Measurements from ENCODE around the gene NFIB.

Gene NFIB

DNA sequence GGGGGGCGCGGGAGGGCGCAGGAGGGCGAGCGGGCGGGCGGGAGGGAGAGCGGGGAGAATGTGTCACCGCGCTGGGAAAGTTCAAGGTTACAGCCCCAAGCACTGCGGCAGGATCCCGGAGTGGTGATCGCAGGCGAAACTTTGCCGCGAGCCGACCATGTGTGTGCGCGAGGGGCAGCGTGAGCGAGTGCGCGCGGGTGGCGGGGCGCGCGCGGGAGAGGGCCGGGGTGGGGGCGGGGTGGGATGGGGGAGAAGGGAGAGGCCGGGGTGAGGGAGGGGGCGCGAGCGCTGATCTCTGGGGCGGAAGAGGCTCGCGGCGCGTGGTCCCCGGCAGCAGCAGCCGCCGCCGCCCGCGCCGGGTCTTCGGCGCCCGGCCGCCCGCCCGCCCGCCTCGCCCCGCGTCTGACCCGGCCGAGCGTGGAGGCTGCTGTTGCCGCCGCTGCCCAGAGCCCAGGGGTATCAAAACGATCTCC is at the start of gene NFIB:
Gene NFIB, minus strand, starts transcription at position 191 of the 473 bp plus-strand sequence. CDS start 630 bp downstream, outside the sequence.
- no peak for DNase-seq

DNA sequence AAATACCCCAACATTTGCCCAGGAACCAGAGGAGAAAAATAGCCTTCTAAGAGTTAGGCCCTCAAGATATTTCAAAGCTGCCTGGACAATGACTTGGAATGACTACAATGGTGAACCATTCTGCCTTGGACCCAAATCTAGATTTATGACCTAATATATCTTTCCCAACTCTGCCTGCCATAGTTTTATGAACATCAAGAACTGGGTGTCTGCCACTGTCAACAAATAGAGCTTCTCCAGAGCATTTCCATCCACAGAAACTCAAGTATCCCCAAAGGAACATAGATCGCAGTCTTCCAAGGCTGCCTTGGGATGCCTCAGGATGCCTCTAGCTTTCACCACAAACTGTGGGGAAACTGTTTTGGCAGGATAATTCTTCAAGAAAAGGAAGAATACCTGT is 48.2 kb upstream of the NFIB start:
- DNase-seq: no peak

DNA sequence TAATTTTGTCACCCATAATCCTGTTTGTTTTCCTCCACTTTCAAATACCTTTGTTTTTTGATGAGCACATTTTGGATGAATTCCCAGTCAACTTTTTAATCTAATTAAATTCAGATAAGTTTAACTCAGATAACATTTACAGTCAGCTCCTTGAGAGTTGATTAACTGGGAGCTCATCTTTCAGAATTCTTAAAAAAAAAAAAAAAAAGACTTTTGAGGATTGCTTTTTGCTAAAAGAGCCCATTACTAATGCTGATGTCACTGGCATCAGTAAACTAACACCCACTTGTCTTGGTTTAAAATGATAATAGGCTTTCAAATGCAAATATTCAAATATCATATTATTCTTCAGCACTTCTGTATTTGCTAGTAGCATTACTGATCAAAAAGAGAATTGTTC is 47.1 kb upstream of the NFIB start:
- DNase-seq: no peak

DNA sequence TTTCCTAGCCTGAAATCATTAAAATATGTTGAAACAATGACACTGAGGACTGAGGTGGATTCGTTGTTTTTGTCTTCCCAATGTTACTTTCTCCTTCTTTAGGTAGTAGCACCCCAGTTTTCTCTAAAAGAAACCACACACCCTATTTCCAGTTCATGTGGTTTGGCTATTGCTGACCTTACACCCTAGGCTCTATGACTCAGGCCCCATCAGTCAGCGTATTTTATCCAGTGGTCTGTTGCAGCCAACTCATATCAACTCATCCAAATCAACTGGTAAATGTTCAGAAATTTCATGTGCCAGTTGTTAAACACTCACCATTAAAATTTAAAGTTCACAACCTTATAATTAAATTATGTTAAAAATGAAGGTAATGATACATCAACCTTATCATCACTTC is 44.6 kb upstream of the NFIB start:
- DNase-seq: no peak

DNA sequence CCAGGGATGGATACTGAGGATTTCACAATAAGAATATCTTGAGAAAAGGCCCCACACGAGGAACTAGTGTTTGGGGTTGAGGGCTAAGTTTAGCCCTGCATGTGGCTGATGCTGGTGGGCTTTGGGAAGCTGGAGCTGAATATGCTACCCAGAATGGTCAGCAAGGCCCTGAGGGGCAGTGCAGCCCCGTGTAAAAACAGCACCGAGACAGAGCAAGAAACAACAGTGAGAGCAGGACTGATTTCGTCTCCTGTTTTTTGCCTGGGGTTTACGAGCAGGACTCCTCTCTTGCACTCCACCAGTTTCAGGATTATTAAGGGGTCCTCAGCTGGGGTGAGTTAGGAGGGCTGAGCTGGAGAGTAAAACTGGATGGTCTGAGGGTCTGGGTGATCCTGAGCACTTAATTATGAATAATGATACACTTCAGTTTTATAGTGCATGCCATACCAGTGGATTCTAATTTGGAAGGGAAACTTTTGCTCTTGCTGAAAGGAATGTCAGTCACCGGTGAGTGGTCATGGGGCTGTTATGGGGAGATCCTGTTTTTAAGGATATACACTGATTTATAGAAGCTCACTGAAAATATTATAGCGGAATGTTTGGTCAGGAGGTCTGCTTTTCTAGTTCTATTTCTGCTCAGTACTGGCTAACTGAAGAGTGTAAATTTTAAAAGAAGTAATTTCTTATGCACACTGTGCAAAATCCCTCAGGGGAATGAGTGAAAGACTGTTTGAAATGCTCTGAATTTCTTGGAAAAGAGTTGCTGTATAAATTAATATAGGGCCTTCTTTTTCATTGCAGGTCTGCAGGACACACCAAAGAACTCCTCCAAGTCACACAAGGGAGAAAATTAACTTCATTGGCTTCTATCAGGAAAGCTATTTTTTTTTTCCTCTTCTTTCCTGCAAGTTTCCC is 42.7 kb upstream of the NFIB start:
- DNase-seq: no peak

DNA sequence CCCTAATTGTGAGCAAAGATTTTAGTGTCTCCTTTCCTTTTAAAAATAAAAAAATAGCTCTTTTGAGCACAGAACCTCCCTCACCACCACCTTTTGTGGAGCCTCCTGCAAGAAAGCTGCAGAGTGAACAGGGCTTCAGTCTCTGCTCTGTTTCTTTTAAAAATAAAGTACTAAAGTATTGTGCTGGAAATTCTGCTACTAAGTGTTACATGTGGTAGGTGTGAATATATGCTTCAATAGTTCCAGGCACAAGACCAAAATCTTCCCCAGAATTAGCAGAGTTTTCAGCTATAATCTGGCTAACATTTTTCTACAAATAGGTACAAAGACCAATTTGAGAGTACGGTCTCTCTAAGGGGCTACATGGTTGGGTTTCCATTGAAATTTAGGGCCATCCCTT is 40.3 kb upstream of the NFIB start:
- no peak for DNase-seq

DNA sequence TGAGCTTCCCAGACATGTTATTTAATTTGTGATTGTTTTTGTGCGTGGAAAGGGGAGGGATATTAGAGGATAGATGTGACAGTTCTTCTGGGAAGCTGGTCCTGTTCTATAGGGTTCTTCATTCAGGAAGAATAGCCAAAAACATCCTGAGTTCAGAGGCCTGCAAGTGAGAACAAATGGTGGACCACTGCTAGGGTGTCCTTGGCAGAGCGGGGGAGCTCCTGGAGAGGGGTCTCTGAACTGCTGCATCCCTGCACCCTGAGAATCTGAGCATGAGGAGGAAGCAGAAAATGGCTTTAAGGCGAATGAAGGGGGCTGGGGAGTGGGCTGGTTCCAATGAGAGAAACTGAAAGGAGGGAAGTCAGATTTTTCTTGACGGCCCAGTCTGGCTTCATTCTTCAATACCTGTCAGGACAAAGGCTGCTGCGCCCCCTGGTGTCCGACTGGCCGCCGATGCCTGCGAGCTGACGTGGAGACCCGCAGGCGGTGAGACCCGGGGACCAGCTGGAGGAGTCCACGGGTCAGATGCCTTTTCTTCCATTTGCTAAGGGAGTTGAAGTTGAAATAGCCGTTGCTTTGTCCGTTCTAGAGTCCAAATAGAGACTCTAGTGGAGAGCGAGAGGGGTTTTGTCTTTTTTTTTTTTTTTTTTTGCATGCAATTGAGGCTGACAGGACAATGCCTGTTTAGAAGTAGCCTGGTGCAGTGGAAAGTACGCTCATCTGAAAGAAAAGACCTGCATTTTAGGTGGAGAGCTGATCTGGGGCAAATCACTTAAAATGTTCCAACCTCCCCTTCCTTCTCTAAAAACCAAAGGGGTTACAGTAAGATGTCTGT is 39.5 kb upstream of the NFIB start:
- DNase-seq: peak; percentile 47

DNA sequence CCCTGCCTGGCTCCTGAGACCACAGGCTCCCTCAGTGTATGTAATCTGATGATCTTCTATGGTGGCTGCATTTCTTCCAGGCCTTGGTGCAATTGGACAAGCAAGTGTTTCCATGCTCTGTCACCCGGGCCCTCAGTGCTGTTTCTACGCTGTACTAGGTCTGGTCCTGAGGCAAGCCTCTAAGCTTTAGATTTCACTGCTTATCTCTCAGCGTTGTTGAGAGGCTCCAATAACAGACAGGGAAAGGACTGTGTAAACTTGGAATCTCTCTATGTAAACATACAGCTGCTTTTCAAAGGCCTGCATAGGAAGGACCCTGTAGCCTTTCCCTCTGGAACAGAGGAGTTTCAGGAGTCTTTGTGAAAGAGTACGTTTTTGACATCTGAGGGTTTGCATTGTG is 38.6 kb upstream of the NFIB start:
- DNase-seq: no peak

DNA sequence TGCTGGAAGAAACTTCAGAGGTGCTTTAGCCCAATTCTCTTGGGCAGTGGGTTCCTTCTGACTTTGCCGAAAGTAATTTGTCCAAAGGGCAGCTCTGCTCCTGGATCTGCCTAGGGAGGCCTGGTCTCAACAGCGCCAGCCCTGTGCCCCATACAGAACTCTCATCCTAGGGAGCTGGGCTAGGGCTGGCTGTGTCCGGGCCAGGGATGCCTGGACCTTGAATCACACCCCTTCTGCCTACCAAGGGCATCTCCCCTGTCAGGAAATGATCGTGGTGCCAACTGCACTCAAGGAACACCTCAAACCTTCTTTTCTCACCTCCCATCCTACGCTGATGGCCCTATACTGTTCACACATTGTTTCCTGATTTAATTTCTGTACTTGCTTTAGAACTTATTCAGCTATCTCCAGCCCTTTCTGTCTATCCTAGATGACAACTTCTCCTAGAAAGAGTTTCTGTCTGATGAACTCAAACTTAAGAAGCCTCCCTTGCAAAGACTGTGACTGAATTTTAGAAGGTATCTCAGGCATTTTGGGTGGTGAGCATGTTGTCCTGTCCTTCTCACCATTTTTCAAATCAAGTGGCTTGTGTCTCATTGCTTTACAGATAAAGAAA is 37.4 kb upstream of the NFIB start:
- DNase-seq: no peak

DNA sequence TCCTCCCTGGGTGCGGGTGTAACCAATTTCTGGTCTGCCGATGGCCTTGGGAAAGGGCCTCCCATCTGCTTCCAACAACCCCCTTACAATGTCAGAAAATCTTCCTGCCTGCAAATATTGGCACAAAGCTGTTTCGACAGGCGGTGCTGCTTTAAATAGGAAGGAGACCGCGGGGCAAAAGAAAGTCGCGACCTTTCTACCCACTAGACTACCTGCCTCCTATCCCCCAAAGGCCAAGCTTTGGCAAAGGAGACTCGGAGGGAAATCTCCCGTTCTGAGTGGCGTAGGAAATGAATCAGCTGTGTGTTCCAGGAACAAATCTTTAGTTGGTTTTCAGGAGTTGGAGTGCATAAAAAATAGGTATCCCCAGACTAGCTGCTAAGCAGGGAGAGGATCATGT is 36.8 kb upstream of the NFIB start:
- no peak for DNase-seq

DNA sequence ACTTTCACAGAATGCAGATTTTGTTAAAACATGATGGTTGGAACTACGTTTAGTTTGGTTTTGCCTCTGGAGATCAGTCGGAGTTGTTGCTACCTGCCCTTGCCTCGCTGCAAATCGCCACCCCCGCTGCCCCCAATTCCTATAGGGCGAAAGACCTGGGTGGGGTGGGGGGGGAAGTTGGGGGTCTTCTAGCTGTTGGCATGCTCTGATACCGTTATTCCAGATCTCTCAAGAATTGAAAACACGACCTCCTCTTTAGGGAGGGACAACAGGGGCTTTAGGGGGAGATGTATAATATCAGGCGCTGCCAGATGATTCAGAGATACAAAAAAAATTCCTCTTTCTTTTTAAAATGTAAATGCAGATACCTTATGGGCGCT is 36.4 kb upstream of the NFIB start:
- no peak for DNase-seq

DNA sequence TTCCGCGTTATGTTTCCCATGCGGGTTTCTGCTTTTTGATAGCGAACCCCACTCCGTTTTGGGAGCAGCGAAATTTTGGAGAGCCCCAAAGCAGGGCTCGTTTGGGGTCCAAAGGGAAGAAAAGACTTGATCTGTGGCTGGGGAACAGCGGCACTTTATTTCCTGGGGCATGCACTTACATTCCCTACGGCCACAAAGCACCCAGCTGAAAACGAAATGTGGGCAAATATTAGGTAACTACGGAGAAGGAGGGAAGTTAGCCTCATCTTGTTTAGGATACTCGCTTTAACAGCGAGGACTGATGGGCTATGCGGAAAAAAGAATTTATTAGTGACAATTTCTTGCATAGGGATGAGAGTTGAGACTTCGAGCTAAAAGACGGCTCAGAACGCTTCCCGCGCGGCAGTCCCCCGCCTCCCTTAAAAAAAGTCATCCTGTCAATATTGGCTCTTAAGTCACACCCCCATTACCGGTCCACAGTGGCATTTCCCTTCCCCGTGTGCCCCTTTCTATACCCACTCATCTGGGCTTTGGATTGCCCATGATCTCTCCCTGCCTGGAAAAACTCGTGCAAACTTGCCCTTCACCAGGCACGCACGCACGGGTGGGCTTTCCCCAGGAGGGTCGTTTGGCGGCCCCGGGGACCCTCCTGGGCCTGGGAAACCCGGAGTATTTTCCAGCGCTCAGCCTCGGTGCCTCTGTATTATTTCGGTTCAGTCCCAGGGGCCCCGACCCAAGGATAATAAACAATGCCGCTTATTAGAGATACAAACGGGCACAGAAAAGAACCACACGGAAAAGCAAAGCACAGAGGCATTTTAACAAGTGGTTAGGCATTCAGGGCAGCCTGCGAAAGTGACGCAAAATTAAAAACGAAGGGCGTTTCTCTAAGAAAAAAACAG is 35.8 kb upstream of the NFIB start:
- DNase-seq: no peak

DNA sequence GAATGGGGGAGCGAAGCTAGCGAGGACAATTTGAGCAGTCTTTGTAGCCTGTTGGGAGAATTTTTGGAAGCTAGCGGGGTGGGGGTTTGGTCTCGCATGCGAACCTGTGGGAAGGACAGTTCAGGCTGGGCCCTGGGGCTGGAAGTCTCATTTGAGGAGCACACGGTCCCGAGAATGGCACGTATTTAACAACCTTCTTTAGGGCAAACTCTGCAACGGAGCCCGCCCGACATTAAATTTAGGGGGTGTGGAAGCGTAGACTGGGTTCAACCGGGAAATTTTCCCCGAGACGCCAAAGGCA is 35.2 kb upstream of the NFIB start:
- DNase-seq: no peak

DNA sequence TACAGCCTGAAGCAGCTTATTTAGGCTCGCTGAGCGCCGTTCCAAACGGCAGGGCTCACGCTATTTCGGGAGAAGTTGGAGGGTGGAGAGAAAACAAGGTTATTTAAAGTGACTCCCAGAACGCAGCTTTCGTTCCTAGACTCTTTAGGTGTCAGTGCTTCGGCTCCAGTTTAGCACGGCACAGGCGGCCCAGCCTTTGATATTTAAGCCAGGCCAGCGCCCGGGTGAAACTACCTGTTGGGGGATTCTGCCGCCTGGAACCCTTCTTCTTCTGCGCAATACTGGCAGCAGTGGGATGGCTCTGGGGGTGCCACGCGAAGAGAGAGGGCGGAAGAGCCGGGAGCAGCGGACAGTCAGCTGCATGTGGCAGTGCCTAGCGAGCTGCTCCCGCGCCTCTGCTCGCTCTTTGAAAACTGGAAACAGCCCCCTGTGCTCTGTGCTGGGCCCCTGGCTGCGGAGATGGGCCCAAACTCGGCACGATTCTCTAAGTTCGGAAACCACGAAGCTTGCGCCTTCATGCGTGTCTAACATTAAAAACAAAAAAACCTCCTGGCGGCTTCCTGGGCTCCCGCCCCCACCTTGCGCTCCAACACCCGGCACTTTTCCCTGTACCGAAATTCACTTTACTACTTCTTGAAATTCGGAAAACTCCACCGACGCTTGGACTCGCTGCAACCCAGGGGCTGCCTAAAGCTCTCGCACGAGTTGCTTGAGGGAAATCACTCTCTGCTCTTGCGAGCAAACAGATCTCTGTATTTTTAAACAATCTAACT is 34.6 kb upstream of the NFIB start:
- no peak for DNase-seq

DNA sequence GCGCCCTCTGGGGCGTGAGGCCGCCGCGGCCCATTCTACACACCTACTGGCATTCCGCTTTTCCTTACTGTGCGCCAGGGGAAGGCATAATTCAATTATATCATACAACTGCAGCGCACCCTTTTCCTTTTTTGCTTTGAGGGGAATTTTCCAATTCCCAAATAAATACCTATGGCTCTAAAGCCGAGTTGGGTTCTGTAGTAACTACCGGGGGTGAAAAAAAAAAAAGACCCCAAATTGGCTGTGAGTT is 34.1 kb upstream of the NFIB start:
- no peak for DNase-seq

DNA sequence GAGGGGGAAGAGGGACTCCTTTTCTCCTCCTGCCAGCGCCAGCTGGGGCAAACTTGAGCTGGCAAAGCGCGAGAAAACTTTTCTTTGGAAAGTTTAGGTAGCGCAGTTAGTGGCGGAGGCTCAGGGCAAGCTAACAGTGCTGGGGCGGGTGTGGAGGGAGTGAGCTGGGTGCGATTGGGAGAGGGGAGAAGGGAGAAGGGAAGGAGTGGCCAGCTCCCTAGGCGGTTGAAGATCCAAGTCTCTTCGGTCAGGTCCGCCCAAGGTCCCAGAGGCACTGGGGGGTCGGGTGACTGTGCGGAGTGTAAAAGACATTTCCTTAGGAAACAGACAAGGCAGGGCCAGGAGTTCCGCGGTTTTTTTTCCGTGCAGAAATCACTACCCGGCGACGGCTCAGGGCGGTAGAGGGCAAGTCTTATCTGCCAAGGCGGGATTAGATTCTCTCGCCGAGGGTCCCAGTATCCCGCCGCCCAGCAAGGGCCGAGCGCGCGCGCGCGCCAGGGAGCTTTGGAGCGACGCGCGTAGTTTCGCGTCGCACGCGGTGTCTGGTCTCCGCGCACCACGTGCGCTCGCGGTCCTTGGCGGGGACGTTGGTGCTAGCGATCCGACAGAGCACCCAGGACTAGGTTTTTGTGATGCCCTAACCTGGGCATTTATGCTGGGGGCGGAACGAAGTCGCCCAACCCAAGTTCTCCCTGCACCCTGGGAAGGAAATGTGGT is 33.6 kb upstream of the NFIB start:
- DNase-seq: no peak

DNA sequence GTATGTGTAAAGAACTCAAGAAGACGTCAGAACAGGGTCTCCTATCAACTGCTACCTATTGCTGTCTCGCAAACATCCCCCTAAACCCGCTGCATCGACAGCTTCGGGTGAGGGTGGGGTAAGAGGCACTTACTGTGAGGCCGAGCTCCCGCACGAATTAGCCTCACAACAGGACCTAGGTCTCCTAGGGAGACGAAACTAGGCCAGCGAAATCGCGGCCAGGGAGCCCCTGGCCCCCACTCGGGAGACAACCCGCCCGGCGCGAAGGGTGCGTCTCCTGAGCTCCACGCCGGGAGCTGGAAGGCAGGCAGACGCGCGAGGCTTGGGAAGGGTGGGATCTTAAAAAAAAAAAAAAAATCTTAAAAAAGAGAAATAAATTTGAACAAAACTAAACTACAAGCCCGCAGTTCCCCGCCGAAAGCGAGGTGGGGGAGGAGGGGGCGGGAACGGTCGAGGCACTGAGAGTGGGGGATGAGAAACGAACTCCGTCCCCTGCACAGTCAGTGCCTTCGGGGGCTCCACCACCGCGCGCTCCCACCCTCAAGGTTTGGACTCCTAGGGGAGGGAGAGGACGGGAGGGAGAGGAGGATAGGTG is 33.0 kb upstream of the NFIB start:
- DNase-seq: no peak

DNA sequence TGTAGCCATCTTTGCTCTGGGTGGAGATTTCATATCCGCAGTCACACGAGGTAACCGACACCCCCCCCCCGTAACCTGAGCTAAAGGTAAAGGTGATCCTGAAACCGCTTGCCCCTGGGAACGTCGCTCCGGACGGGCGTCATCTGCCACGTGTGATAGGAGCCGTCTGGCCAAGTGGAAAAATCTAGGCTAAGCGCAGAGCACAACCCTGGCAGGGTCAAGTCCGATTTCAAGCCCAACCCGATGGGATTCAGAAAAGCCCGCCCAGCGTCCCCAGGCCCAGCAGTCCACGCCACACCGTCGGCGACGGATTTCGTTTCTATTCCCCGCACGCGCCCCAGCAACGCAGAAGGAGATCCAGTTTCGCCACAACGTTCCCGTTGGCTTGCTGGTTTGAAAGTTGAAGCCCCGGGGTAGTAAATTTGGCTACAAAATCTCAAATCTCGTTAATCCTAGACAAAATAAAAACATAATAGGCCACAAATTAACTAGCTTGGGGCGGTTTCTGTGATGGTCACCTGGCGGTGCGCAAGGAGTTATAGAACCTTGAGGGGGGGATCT is 32.4 kb upstream of the NFIB start:
- no peak for DNase-seq

DNA sequence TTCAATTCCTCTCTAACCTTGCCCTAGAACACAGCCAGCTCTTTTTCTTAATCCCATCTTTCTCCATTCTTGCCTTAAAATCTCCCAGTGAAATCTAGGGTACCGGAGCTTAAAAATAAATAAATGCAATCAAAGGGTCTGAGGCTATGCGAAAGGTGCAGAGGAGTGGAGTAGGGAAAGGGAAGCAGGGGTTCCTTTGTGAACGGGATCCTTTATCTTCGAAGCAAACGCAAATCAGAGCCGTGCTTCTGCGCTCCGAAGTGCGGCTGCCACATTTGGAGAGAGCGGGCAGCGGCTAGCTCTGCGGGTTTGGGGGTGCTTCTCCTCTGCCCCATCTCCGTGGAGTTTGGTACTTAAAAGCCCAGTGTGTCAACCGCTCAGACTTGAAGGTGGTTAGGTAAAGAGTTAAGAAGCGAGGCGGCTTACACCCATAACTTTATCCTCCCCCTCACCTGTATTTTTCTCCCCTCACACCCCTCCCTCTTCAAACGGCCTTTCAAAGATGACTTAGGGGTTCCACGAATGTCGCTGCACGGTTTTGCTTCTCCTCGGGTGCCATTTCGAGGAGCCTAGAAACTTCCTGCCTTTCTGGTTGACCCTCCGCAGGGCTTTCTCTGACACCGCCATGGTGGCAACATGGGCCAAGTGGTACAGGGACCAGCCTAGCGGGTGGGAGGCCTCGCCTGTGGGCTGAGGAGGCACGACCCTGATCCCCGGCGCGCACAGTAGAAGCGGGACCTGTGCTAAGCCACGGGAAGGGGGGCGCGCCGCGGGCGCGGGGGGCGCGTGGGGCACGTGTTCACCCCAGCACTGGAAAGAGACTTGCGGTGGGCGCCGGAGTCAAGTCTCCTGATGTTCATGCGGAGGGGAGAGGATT is 31.7 kb upstream of the NFIB start:
- DNase-seq: no peak

DNA sequence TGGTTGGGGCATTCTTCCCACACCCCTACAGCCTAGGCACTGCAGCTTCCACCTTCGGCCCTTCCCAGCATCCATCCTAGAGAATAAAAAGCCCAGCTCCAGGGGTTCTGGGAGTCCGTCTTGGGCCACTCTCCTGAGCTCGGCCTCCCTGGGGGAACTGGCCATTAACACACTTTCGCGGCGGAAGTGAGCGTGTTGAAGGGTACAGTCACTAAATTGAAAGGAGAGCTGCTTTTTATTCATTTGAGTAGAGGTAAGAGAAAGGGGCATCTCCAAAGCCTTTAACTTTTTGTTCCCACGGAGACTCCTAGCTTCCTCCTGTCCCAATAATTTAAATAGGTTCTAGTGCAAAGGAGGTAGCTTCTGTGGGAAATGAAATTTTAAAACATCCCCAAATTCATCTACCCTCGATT is 31.0 kb upstream of the NFIB start:
- no peak for DNase-seq

Measured in CD4-positive, alpha-beta T cell treated with Interleukin-15 for 1 hour (primary cell).